ENCODE data around the gene SETD3. TPM values are rescaled to one million over a fixed set of nuclear protein-coding genes. Genes with fewer than 3 reads are reported as not detected.

Gene SETD3
- polyA plus RNA-seq, 5 donors: 39.0 to 43.4 (median 40.7) TPM

GRCh38 chr14:99503848-99504453 is 23.3 kb upstream of the SETD3 start:
- DNase-seq: no peak

- no peak for DNase-seq
These were observed 22.3 kb upstream of the SETD3 start for GRCh38 chr14:99502989-99503421.

GRCh38 chr14:99497894-99498293 is 17.2 kb upstream of the SETD3 start:
- no peak for DNase-seq

- no peak for DNase-seq
These were observed 16.7 kb upstream of the SETD3 start for GRCh38 chr14:99497341-99497740.

- DNase-seq: no peak
These were observed 3.4 kb upstream of the SETD3 start for GRCh38 chr14:99484106-99484505.

- DNase-seq: peak in 1 of 2 donors; percentile 13
These were observed 1.1 kb upstream of the SETD3 start for GRCh38 chr14:99481745-99482099.

- peak; percentile 100 for DNase-seq
These were observed 472 bp upstream of the SETD3 start, which contains the start of gene CCNK for GRCh38 chr14:99480917-99481744. CCNK (plus strand) TSS chr14:99481409; CDS start chr14:99492678, 11,269 bp downstream.

- DNase-seq: no peak
These were observed 1.3 kb downstream of the SETD3 start for GRCh38 chr14:99479160-99479905.

GRCh38 chr14:99478128-99478527 is 2.5 kb downstream of the SETD3 start:
- no peak for DNase-seq

GRCh38 chr14:99476864-99477263 is 3.8 kb downstream of the SETD3 start:
- DNase-seq: no peak

GRCh38 chr14:99475660-99476059 is 5.0 kb downstream of the SETD3 start:
- DNase-seq: no peak

- DNase-seq: peak in 1 of 2 donors; percentile 9
These were observed 5.5 kb downstream of the SETD3 start for GRCh38 chr14:99475179-99475578.

- no peak for DNase-seq
These were observed 7.2 kb downstream of the SETD3 start for GRCh38 chr14:99473458-99473857.

GRCh38 chr14:99472937-99473336 is 7.7 kb downstream of the SETD3 start:
- no peak for DNase-seq

- no peak for DNase-seq
These were observed 8.9 kb downstream of the SETD3 start for GRCh38 chr14:99471731-99472130.

GRCh38 chr14:99468836-99469592 is 11.6 kb downstream of the SETD3 start:
- no peak for DNase-seq

GRCh38 chr14:99468081-99468480 is 12.6 kb downstream of the SETD3 start:
- no peak for DNase-seq

GRCh38 chr14:99467336-99468078 is 13.2 kb downstream of the SETD3 start:
- DNase-seq: no peak

- DNase-seq: no peak
These were observed 13.9 kb downstream of the SETD3 start for GRCh38 chr14:99466758-99467157.

GRCh38 chr14:99465288-99465687 is 15.4 kb downstream of the SETD3 start:
- no peak for DNase-seq

- no peak for DNase-seq
These were observed 16.7 kb downstream of the SETD3 start for GRCh38 chr14:99463974-99464373.
